Activated CD8-positive, alpha-beta memory T cell treated with anti-CD3 and anti-CD28 coated beads, Interleukin-2, amount 10 ng/mL, durations not matched to agents 7 days and 5 days (primary cell): Measurements from ENCODE around the gene NCOA7. TPM values are rescaled to one million over a fixed set of nuclear protein-coding genes. Genes with fewer than 3 reads are reported as not detected.
A peak's percentile ranks its signal among the peaks of the same experiment; 100 is the strongest.

ENCODE experiments used
- ATAC-seq: fragments of 150-1000 bp; cut with Tn5 transposase; one replicate; pipeline ENCODE4 v1.10.0; 2021; ENCODE audit warnings: moderate library complexity
- CTCF ChIA-PET: fragments of 350-600 bp; sonication (Branson Sonifier 250); formaldehyde crosslinking; loops from one replicate; lab custom pipeline; 2021; ENCODE audit warnings: antibody characterized with exemption; lab: Charles Lee
- DNase-seq: peaks from one replicate; pipeline ENCODE4 v3.0.0-alpha.2; 2020
- H3K27ac Mint-ChIP-seq: one replicate; pipeline ENCODE4 v1.8.0; 2021; ENCODE audit warnings: mild to moderate bottlenecking, mixed read lengths
- H3K27me3 Mint-ChIP-seq: one replicate; pipeline ENCODE4 v1.8.0; 2021; ENCODE audit warnings: mixed read lengths
- H3K36me3 Mint-ChIP-seq: one replicate; pipeline ENCODE4 v1.8.0; 2021; ENCODE audit warnings: mild to moderate bottlenecking, mixed read lengths
- H3K4me1 Mint-ChIP-seq: one replicate; pipeline ENCODE4 v1.8.0; 2021; ENCODE audit warnings: mixed read lengths
- H3K4me3 Mint-ChIP-seq: one replicate; pipeline ENCODE4 v1.8.0; 2021; ENCODE audit warnings: mild to moderate bottlenecking, moderate library complexity, mixed read lengths
- H3K9me3 Mint-ChIP-seq: one replicate; pipeline ENCODE4 v1.8.0; 2022; ENCODE audit warnings: low read depth, mixed read lengths
- total RNA-seq, 2 experiments: library from RNA; stranded (reverse); gene quantifications; one replicate each; pipeline ENCODE4 v1.2.3, GENCODE V29; 2021

NCOA7 gene
- total RNA-seq, 2 experiments from 2014 or later: 45.3 to 46.9 TPM

DNA sequence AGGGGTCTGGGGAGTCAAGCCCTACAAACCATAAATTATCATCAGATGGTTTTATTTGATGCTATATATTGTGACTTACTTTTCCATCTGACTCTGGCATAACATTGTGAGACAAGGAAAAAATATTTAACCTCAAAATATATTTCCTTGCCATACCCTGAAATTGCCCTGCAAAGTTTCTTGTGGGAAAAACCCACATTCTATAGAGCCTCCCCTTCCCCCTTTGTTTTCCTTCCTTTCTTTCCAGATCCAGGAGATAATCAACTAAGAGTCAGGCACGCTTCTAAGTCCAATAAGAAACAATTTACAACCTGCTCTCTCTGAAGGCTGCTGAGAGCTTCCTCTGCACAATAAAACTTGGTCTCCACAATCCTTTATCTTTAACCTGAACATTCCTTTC, 148.3 kb downstream of the NCOA7 start:
- no peaks in the 10 kb centered on the region for H3K9me3 Mint-ChIP-seq
- H3K36me3 Mint-ChIP-seq: no peaks in the 10 kb centered on the region
- H3K27me3 Mint-ChIP-seq: peaks cover 13% of the 10 kb centered on the region
- H3K4me1 Mint-ChIP-seq: peaks cover 21% of the 10 kb centered on the region
- ATAC-seq (no peak), DNase-seq (no peak)
- no peak overlapping the region for H3K4me3 Mint-ChIP-seq
- CTCF ChIA-PET: interaction anchor here (1.5 to 2.3 kb wide), 3 partner anchors 13 to 33 kb away, joined by 3 to 9 read pairs (median 5); partner anchors contain the start of gene HINT3
- H3K27ac Mint-ChIP-seq: no peak overlapping the region

DNA sequence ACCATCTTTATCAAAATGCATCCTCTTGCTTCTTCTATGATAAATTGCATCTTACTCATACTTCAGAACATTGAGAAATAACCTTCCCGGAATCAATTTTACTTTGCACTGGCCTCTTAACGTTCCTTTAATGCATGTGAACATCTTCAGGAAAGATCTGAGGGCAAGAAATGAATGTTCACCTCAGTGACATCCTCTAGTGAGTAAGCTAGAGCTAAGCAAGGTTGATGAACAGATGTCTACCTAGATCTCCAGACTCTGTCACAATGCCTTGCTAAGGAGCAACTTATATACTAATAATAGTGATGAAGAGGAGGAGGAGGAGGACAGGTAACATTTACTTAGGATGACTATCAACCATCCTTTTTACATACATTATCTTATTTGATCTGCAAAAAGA, 149.0 kb downstream of the NCOA7 start:
- Mint-ChIP-seq H3K9me3 (no peaks in the 10 kb centered on the region), H3K27ac (no peak overlapping the region), H3K27me3 (peaks cover 13% of the 10 kb centered on the region), H3K36me3 (no peaks in the 10 kb centered on the region), H3K4me3 (no peak overlapping the region), H3K4me1 (peaks cover 21% of the 10 kb centered on the region)
- CTCF ChIA-PET: interaction anchor here (1.8 to 2.3 kb wide), 2 partner anchors 12 to 16 kb away, joined by 5 to 9 read pairs; partner anchors contain the start of gene HINT3
- ATAC-seq (peak; percentile 55), DNase-seq (no peak)

DNA sequence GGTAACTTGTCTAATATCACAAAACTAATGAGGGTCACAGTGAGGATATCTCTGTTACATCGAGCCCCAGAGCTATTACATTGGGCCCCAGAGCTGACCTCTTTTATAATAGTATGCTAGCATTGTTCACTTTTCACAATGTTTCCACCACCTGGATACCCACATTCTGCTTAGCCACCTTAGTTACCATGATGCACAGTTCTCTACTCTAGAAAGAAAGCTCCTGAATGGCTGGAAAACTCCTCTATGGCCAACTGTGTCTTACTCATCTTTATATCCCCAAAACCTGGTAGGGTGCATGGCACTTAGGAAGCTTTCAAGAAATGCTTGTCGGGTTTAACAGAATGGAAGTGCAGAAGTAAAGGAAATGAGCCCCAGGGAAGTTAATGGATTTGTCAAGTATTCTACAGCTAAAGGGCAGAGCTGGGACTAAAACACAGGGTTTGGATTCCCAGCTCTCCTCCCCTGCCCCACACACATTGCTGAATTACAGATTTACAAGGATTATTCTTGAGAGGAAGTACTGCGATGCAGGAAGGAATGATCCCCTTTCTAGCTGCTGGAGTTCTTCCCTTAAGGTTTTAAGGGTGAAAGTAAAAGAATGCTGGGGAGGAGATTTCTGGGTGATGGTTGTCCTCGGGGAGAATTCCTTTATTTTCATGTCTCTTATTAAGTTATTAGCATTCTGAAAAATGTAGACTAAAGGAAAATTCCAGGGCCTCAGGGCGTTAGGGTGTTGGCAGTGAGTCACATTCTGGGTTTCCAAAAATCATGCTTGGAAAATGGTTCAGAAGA, 149.7 kb downstream of the NCOA7 start:
- Mint-ChIP-seq H3K9me3 (no peaks in the 10 kb centered on the region), H3K4me1 (peaks cover 21% of the 10 kb centered on the region), H3K36me3 (no peaks in the 10 kb centered on the region), H3K4me3 (no peak overlapping the region), H3K27me3 (peaks cover 13% of the 10 kb centered on the region), H3K27ac (no peak overlapping the region)
- DNase-seq (no peak), ATAC-seq (no peak)
- CTCF ChIA-PET: interaction anchor here (0.8 to 2.3 kb wide), 2 partner anchors 12 to 15 kb away, joined by 3 to 9 read pairs; partner anchors contain the start of gene HINT3

DNA sequence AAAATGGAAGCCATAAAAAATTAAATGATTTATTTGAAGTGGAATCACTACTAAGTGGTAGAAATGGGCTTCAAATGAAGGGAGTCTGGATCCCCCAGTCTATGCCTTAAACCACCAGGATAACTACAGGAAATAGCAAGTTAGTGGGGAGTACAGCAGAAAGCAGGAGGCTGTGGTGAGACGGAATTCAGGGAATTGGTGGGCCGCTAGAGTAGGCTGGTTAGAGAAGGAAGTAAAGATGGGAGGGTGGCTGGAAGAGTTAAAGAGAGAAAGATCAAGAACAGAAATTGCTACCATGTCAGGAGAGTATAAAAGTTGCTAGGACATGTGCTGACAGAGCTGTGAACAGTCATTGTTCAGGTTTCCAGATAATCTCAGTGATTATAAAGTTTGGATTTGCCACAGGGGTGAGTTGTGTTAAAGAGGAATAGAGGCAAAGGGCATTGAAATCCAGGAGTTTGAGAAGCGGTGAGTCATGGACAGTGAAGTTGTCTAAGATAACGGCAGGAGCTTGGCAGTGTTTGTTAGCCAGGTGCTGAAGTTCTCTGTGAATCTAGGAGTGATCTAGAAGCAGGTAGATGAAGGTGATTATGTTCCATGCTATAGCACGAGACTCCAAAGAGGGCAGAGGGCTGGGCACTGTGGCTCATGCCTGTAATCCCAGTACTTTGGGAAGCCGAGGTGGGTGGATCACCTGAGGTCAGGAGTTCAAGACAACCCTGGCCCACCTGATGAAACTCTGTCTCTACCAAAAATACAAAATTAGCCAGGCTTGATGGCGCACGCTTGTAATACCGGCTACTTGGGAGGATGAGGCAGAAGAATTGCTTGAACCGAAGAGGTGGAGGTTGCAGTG, 152.1 kb downstream of the NCOA7 start:
- H3K4me3 Mint-ChIP-seq: no peak overlapping the region
- no peak overlapping the region for H3K27ac Mint-ChIP-seq
- peaks cover 13% of the 10 kb centered on the region for H3K27me3 Mint-ChIP-seq
- CTCF ChIA-PET: interaction anchor here (0.6 to 2.6 kb wide), 4 partner anchors 10 to 428 kb away, joined by 3 to 13 read pairs (median 4); partner anchors contain the start of gene HINT3
- H3K4me1 Mint-ChIP-seq: peaks cover 26% of the 10 kb centered on the region
- DNase-seq (no peak), ATAC-seq (no peak)
- no peaks in the 10 kb centered on the region for H3K36me3 Mint-ChIP-seq
- H3K9me3 Mint-ChIP-seq: no peaks in the 10 kb centered on the region

DNA sequence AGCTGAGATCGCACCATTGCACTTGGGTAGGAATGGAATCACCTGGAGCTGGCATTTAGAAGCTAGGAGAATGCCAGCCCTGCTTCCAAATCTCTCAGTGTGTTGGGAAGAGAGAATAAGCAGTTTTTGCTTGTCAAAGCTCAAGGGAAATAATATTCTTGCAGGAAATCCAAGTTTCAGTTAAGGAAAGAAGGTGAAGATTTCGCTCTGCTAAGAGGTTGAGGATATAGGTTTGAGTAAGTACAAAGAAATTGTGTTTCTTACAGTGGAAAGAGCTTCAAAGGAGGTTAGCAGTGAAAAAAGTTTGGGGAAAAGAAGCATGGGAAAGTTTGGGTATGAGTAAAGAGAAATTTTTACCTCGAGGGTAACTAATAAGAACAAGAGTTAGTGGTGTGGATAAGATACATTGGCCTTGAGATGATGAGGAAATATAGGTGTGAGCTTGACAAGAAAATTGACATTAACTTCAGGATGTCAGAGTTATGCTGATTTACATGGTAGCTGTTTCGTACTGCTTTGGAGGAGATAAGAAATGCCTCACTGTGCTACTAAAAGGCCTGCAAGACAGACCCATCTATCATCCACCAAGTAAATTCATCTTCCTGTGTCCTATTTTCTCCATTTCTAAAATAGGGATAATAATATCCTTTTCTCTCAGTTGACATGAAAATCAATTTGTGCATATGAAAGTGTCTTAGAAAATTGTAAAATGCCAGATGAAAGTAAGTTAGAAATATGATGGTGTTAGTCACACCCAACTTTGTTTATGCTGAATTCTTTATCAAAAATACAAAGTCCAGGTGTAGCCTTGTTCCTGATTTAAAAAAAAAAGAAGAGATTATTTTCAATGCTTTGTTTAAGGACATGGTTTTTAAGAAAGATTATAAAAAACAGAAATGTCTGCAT, 153.0 kb downstream of the NCOA7 start:
- no peaks in the 10 kb centered on the region for H3K36me3 Mint-ChIP-seq
- H3K4me1 Mint-ChIP-seq: peaks cover 26% of the 10 kb centered on the region
- peaks cover 16% of the 10 kb centered on the region for H3K27me3 Mint-ChIP-seq
- ATAC-seq: no peak
- no peak for DNase-seq
- no peak overlapping the region for H3K4me3 Mint-ChIP-seq
- no peaks in the 10 kb centered on the region for H3K9me3 Mint-ChIP-seq
- no peak overlapping the region for H3K27ac Mint-ChIP-seq
- CTCF ChIA-PET: interaction anchor here (0.6 to 2.6 kb wide), 4 partner anchors 9 to 429 kb away, joined by 3 to 13 read pairs (median 4); partner anchors contain the start of gene HINT3

DNA sequence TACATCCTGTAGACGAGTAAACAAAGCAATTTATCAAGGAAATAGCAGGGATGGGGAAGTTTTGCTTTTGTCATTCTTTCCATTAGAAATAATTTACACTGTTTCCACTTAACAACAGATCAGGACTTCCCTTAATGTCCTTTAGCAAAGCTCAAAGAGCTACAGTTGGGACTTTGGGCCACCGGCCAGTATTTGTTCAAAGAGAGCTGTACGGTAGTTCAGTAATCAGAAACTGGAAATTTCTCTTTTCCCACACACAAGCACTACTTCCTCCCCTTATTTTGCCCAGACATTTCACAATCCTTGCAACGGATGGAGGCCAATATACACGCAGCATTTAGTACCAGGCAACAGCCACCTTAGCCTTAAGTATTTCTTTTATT, 153.7 kb downstream of the NCOA7 start:
- no peak for DNase-seq
- Mint-ChIP-seq H3K9me3 (no peaks in the 10 kb centered on the region), H3K4me1 (peaks cover 22% of the 10 kb centered on the region), H3K36me3 (no peaks in the 10 kb centered on the region), H3K27me3 (peaks cover 16% of the 10 kb centered on the region), H3K4me3 (no peak overlapping the region), H3K27ac (no peak overlapping the region)
- CTCF ChIA-PET: interaction anchor here (1.6 to 2.6 kb wide), 2 partner anchors 11 to 12 kb away, joined by 5 to 13 read pairs; partner anchors contain the start of gene HINT3
- ATAC-seq: no peak

DNA sequence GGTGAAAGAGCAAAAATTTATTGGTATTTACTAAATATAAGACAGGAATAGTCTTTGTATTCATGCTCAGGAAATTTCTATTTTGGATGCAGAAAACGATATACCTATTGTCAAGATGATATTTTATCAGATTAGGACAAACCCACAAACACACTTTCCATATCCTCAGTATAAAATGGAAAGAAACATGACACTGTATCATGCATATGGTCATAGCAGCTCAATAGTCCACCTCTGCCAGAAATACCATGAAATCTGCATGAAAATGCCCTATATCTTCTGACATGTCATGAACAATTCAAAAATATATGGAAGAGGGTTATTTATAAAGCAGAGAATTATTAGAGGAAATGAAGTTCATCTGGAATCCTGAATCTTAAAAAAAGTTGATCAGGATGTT, 154.1 kb downstream of the NCOA7 start:
- Mint-ChIP-seq H3K4me3 (no peak overlapping the region), H3K36me3 (no peaks in the 10 kb centered on the region), H3K27ac (no peak overlapping the region), H3K4me1 (peaks cover 17% of the 10 kb centered on the region), H3K27me3 (peaks cover 12% of the 10 kb centered on the region), H3K9me3 (no peaks in the 10 kb centered on the region)
- DNase-seq (no peak), ATAC-seq (no peak)
- CTCF ChIA-PET: interaction anchor here (1.6 to 2.6 kb wide), 2 partner anchors 11 to 12 kb away, joined by 5 to 13 read pairs; partner anchors contain the start of gene HINT3

DNA sequence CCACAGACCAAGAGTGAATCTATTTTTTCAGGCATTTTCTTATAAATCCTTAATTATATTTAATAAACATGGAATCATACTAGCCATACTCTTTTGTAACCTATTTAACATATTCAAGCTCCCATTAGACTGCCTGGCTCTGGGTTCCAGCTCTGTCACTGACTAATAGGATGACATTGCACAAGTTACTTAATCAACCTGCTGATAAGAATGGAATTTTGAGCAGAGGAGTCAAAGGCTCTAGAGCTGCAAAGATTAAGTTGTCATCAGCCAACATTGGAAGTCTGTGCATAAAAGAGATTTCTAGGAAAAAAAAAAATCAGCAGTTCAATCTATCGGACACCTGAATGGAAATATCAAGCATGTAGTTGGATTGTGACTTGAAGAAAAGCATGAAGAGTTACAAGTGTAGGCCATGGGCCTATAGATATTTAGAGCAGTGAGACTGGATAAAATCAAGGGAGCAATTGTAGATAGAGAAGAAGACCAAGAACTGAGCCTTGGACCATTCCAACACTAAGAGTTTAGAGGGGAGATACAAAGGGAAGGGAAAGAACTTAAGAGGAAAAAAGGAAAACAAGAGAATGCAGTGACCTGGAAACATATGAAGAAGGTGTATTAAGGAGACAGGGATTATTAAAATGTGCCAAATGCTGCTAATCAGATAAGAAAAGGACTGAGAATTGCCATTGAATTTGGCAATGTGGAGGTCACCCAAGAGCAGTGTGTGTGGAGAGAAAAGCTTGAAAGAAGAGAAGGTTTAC, 154.8 kb downstream of the NCOA7 start:
- Mint-ChIP-seq H3K27ac (no peak overlapping the region), H3K36me3 (no peaks in the 10 kb centered on the region), H3K9me3 (no peaks in the 10 kb centered on the region), H3K4me1 (peaks cover 12% of the 10 kb centered on the region), H3K27me3 (peaks cover 9% of the 10 kb centered on the region), H3K4me3 (no peak overlapping the region)
- no peak for DNase-seq
- CTCF ChIA-PET: interaction anchor here (0.7 to 0.9 kb wide), 2 partner anchors 11 to 12 kb away, joined by 4 to 6 read pairs; partner anchors contain the start of gene HINT3
- ATAC-seq: no peak

DNA sequence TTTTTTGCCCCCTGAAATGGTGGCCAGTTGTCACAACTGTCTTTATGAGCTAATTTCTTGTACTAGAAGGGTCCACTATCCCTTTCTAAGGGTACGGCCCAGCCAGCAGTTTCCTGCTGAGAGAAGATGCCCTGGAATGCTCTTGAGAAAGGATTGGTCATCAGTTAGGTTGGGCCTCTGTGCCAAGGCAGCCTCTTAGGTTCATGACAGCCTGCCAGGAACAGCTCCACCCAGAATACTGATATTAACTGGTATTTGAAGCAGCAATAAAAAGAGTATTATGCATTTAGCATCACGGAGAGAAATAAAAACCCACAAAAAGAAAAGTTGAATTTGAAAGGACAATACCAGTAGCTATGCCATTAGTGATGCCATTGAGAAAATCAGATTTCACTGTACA, 156.9 kb downstream of the NCOA7 start:
- no peak overlapping the region for H3K27ac Mint-ChIP-seq
- H3K4me3 Mint-ChIP-seq: no peak overlapping the region
- DNase-seq (no peak), ATAC-seq (no peak)
- H3K4me1 Mint-ChIP-seq: peaks cover 11% of the 10 kb centered on the region
- no peaks in the 10 kb centered on the region for H3K9me3 Mint-ChIP-seq
- CTCF ChIA-PET: interaction anchor here (0.6 to 2.1 kb wide), 2 partner anchors 9 to 42 kb away, joined by 3 to 17 read pairs; partner anchors contain the start of gene HINT3
- no peaks in the 10 kb centered on the region for H3K36me3 Mint-ChIP-seq
- H3K27me3 Mint-ChIP-seq: peaks cover 4% of the 10 kb centered on the region

DNA sequence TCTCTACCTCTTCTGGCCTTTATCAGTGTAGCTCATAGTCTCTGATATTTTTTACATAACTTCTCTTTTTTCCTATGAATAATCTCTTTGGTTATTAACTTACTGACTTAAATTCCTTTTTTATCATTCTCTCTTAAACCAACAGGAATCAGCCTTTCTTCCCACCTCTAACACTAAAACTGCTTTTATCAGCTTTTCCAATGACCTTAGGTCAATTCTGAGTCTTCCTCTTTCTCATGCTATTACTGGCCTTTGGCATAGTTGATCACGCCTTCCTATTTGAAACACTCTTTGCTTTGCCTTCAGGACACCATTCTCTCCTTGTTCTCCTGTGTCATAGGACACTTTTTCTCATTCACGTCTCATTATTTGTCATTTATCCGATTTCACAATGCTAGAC, 157.7 kb downstream of the NCOA7 start:
- peaks cover 4% of the 10 kb centered on the region for H3K27me3 Mint-ChIP-seq
- H3K4me3 Mint-ChIP-seq: no peak overlapping the region
- no peak overlapping the region for H3K27ac Mint-ChIP-seq
- no peak for ATAC-seq
- no peak for DNase-seq
- H3K9me3 Mint-ChIP-seq: no peaks in the 10 kb centered on the region
- peaks cover 13% of the 10 kb centered on the region for H3K4me1 Mint-ChIP-seq
- CTCF ChIA-PET: interaction anchor here (2.1 kb wide), 1 partner anchor 9 kb away, joined by 17 read pairs; the partner anchor contains the start of gene HINT3
- no peaks in the 10 kb centered on the region for H3K36me3 Mint-ChIP-seq

DNA sequence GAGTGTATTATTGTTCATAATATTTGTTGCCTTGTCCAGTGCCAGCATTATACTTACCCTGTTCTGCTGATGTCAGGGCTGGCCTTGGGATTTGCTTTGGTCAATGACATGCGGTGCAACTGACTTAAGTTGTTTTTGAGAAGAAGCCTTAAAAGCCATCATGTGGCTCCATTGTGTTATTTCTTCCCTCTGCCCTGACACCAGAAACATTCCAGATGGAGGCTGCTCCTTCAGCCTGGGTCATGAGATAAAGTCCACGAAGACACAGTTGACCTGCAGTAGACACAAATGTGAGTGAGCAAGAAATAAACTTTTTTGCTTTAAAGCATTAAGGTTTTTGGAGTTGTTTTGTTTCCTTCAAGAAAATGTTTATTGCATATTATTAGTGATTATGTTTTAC, 158.3 kb downstream of the NCOA7 start:
- no peak for ATAC-seq

DNA sequence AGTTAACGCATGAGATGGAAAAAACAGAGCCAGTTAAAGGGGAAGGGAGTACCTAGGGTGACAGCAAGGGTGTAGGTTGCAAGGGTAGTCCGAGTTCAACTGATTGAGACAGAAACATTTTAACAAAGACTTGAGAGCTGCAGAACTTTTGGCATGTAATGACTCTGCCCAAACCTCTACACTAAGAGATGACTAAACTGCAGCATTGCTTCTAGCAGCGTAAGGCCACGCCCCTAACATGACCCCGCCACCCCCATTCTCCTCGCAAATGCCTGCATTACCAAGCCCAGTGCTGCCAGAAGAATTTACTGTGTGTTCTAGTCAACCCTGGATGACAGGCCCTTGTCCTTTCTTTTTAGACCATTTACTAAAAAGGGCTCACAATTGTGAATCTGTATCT, 159.5 kb downstream of the NCOA7 start:
- no peak for DNase-seq
- H3K4me1 Mint-ChIP-seq: peaks cover 9% of the 10 kb centered on the region
- CTCF ChIA-PET: no interaction called here
- H3K27me3 Mint-ChIP-seq: peaks cover 9% of the 10 kb centered on the region
- no peak overlapping the region for H3K4me3 Mint-ChIP-seq
- H3K27ac Mint-ChIP-seq: no peak overlapping the region
- H3K9me3 Mint-ChIP-seq: no peaks in the 10 kb centered on the region
- ATAC-seq: peak; percentile 36
- H3K36me3 Mint-ChIP-seq: no peaks in the 10 kb centered on the region

More for the DNA sequence above, 158.3 kb downstream of the NCOA7 start:
- H3K4me1 Mint-ChIP-seq: peaks cover 7% of the 10 kb centered on the region
- no peak overlapping the region for H3K4me3 Mint-ChIP-seq
- no peaks in the 10 kb centered on the region for H3K36me3 Mint-ChIP-seq
- no peak overlapping the region for H3K27ac Mint-ChIP-seq
- peaks cover 4% of the 10 kb centered on the region for H3K27me3 Mint-ChIP-seq
- CTCF ChIA-PET: no interaction called here
- H3K9me3 Mint-ChIP-seq: no peaks in the 10 kb centered on the region
- no peak for DNase-seq
